ENCODE data around the gene ARMC3. TPM values are rescaled to one million over a fixed set of nuclear protein-coding genes. Genes with fewer than 3 reads are reported as not detected.

Gene ARMC3
- total RNA-seq, 1 experiment from 2014 or later, result 14.4 TPM

GRCh38 chr10:23031318-23031717 lies 103.5 kb downstream of the ARMC3 start:
- no peak overlapping the region for H3K4me2 ChIP-seq
- H3K79me2 ChIP-seq (ENCODE audit: low read depth), result no peaks in the 10 kb centered on the region
- ChIA-PET POLR2A (ENCODE audit: unreplicated experiment) (no interaction called here), CTCF (no interaction called here)
- H3K27ac ChIP-seq, result no peak overlapping the region
- H3K36me3 ChIP-seq (ENCODE audit: low read depth), result no peaks in the 10 kb centered on the region
- H3K9me2 ChIP-seq (ENCODE audit: insufficient read depth), result no peaks in the 10 kb centered on the region
- no peaks in the 10 kb centered on the region for H3K27me3 ChIP-seq (ENCODE audit: insufficient read depth, low read depth)
- H4K20me1 ChIP-seq (ENCODE audit: insufficient read depth), result no peaks in the 10 kb centered on the region
- no TSS peak for BruUV-seq (replicated peaks)
- no peak for DNase-seq
- TF ChIP-seq, protein P1, sequence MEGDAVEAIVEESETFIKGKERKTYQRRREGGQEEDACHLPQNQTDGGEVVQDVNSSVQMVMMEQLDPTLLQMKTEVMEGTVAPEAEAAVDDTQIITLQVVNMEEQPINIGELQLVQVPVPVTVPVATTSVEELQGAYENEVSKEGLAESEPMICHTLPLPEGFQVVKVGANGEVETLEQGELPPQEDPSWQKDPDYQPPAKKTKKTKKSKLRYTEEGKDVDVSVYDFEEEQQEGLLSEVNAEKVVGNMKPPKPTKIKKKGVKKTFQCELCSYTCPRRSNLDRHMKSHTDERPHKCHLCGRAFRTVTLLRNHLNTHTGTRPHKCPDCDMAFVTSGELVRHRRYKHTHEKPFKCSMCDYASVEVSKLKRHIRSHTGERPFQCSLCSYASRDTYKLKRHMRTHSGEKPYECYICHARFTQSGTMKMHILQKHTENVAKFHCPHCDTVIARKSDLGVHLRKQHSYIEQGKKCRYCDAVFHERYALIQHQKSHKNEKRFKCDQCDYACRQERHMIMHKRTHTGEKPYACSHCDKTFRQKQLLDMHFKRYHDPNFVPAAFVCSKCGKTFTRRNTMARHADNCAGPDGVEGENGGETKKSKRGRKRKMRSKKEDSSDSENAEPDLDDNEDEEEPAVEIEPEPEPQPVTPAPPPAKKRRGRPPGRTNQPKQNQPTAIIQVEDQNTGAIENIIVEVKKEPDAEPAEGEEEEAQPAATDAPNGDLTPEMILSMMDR (conservative IDR thresholded peaks at IDR 0.05), result no peak
- no peak for TF ChIP-seq EZH2 (IDR thresholded peaks at IDR 0.05; ENCODE audit: low read depth)
- H3K4me3 ChIP-seq, result no peak overlapping the region
- intact Hi-C loops (cut with micrococcal nuclease; ENCODE audit: unreplicated experiment), result no loop called here
- no peak overlapping the region for H2AFZ ChIP-seq
- no peaks in the 10 kb centered on the region for H3F3A ChIP-seq (ENCODE audit: insufficient read depth, low read depth)
- H3K9me3 ChIP-seq (ENCODE audit: insufficient read depth, low read depth), result no peaks in the 10 kb centered on the region
- no peaks in the 10 kb centered on the region for H3K4me1 ChIP-seq (replicated peaks; ENCODE audit: insufficient read depth)

GRCh38 chr10:23034790-23035189 lies 106.9 kb downstream of the ARMC3 start:
- Histone ChIP-seq H3K27ac (no peak overlapping the region), H4K20me1 (ENCODE audit: insufficient read depth) (no peaks in the 10 kb centered on the region), H3K27me3 (ENCODE audit: insufficient read depth, low read depth) (no peaks in the 10 kb centered on the region), H3K79me2 (ENCODE audit: low read depth) (no peaks in the 10 kb centered on the region), H3K4me3 (no peak overlapping the region), H3K9me2 (ENCODE audit: insufficient read depth) (no peaks in the 10 kb centered on the region), H3K4me1 (replicated peaks; ENCODE audit: insufficient read depth) (no peaks in the 10 kb centered on the region), H3K36me3 (ENCODE audit: low read depth) (no peaks in the 10 kb centered on the region), H3K4me2 (no peak overlapping the region), H2AFZ (no peak overlapping the region), H3K9me3 (ENCODE audit: insufficient read depth, low read depth) (no peaks in the 10 kb centered on the region), H3F3A (ENCODE audit: insufficient read depth, low read depth) (no peaks in the 10 kb centered on the region)
- DNase-seq, result no peak
- ChIA-PET CTCF (no interaction called here), POLR2A (ENCODE audit: unreplicated experiment) (no interaction called here)
- BruUV-seq (replicated peaks), result no TSS peak
- TF ChIP-seq, protein P1 (conservative IDR thresholded peaks at IDR 0.05), result no peak
- TF ChIP-seq EZH2 (IDR thresholded peaks at IDR 0.05; ENCODE audit: low read depth), result no peak
- intact Hi-C loops (cut with micrococcal nuclease; ENCODE audit: unreplicated experiment), result loop anchor here (5.0 kb wide), 1 partner anchor 32 kb away; no protein-coding TSS in a partner anchor

- H2AFZ ChIP-seq, result no peak overlapping the region
- intact Hi-C loops (cut with micrococcal nuclease; ENCODE audit: unreplicated experiment), result loop anchor here (5.0 kb wide), 1 partner anchor 33 kb away; no protein-coding TSS in a partner anchor
- H3K79me2 ChIP-seq (ENCODE audit: low read depth), result no peaks in the 10 kb centered on the region
- no peak overlapping the region for H3K4me3 ChIP-seq
- H4K20me1 ChIP-seq (ENCODE audit: insufficient read depth), result no peaks in the 10 kb centered on the region
- H3K9me3 ChIP-seq (ENCODE audit: insufficient read depth, low read depth), result no peaks in the 10 kb centered on the region
- no peak overlapping the region for H3K4me2 ChIP-seq
- no peaks in the 10 kb centered on the region for H3K27me3 ChIP-seq (ENCODE audit: insufficient read depth, low read depth)
- no peak for DNase-seq
- no peak overlapping the region for H3K27ac ChIP-seq
- no peaks in the 10 kb centered on the region for H3K9me2 ChIP-seq (ENCODE audit: insufficient read depth)
- H3K36me3 ChIP-seq (ENCODE audit: low read depth), result no peaks in the 10 kb centered on the region
- no peaks in the 10 kb centered on the region for H3F3A ChIP-seq (ENCODE audit: insufficient read depth, low read depth)
- POLR2A ChIA-PET (ENCODE audit: unreplicated experiment), result no interaction called here
- CTCF ChIA-PET, result interaction anchor here (0.6 kb wide), 1 partner anchor 1647 kb away, joined by 3 read pairs; no protein-coding TSS in a partner anchor
- TF ChIP-seq, protein P1 (conservative IDR thresholded peaks at IDR 0.05), result peak; percentile 32; the same call in 1 of the 2 replicates
- no peak for TF ChIP-seq EZH2 (IDR thresholded peaks at IDR 0.05; ENCODE audit: low read depth)
- BruUV-seq (replicated peaks), result no TSS peak
- no peaks in the 10 kb centered on the region for H3K4me1 ChIP-seq (replicated peaks; ENCODE audit: insufficient read depth)
Observed at GRCh38 chr10:23035569-23035968, 107.7 kb downstream of the ARMC3 start.

All from PC-9 (cell line).